HepG2 (cell line): Measurements from ENCODE around the gene SGCE.

Experiments used
- FOXM1 ChIP-seq: sonication (generic); formaldehyde crosslinking; IDR thresholded peaks from 2 replicates; pipeline ENCODE4 v1.5.0; 2020; ENCODE audit warnings: missing genetic modification reagents
- GTF2F1 ChIP-seq: fragments of 150-350 bp; IDR thresholded peaks from 2 replicates; pipeline ENCODE4 v1.6.1; 2014; ENCODE audit warnings: low read length
- HDAC2 ChIP-seq: sonication (generic); formaldehyde crosslinking; IDR thresholded peaks from 2 replicates; pipeline ENCODE4 v1.4.0; 2020; ENCODE audit warnings: missing genetic modification reagents
- NBN ChIP-seq: fragments of 450-650 bp; conservative IDR thresholded peaks from 2 replicates; pipeline ENCODE4 v1.6.1; 2017
- NFE2 ChIP-seq: sonication (generic); formaldehyde crosslinking; IDR thresholded peaks from 2 replicates; pipeline ENCODE4 v1.4.0; 2020; ENCODE audit warnings: missing genetic modification reagents
- SP5 ChIP-seq: IDR thresholded peaks from 2 replicates; pipeline ENCODE4 v1.6.1; 2016; ENCODE audit warnings: low read depth, borderline replicate concordance
- SUZ12 ChIP-seq: fragments of 150-350 bp; IDR thresholded peaks from 2 replicates; pipeline ENCODE4 v1.6.1; 2014; ENCODE audit warnings: low read depth, low read length
- YY1 ChIP-seq: IDR thresholded peaks from 2 replicates; pipeline ENCODE4 v1.6.1; 2011; ENCODE audit warnings: low read length, low read depth, moderate library complexity, mild to moderate bottlenecking; ENCODE audit not compliant: insufficient read depth, insufficient replicate concordance
- TF ChIP-seq, protein P1 (sequence below): sonication (generic); formaldehyde crosslinking; IDR thresholded peaks from 2 replicates; pipeline ENCODE4 v1.5.0; 2020; ENCODE audit warnings: mild to moderate bottlenecking, missing genetic modification reagents, moderate library complexity
- TF ChIP-seq, protein P2 (sequence below): sonication (generic); formaldehyde crosslinking; IDR thresholded peaks from 2 replicates; pipeline ENCODE4 v1.4.0; 2020; ENCODE audit warnings: missing genetic modification reagents, borderline replicate concordance

DNA sequence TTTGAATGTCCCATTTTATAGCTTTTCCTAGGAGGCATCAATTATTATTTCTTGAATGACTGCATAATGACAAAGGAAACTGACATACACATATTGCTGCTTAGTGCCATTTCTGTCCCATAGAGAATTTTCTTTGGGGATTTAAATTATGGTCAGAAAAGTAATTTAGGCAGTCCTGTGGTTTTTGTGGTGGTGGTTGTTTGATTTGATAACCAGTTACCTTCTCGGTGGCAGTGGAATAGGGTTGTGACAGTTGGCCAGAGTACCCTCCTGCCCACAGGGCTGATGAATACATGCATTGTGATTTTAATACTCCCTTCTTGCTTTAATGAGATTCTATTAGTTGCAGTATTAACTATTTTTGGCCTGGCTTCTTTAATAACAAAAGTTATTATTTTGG is 6.6 kb upstream of the SGCE start:
- TF ChIP-seq YY1 (no peak), GTF2F1 (no peak), HDAC2 (CRISPR knock-in tag) (no peak), SUZ12 (no peak), FOXM1 (CRISPR knock-in tag) (no peak), NFE2 (CRISPR knock-in tag) (no peak), SP5 (no peak), NBN (no peak)
- TF ChIP-seq, protein P1, sequence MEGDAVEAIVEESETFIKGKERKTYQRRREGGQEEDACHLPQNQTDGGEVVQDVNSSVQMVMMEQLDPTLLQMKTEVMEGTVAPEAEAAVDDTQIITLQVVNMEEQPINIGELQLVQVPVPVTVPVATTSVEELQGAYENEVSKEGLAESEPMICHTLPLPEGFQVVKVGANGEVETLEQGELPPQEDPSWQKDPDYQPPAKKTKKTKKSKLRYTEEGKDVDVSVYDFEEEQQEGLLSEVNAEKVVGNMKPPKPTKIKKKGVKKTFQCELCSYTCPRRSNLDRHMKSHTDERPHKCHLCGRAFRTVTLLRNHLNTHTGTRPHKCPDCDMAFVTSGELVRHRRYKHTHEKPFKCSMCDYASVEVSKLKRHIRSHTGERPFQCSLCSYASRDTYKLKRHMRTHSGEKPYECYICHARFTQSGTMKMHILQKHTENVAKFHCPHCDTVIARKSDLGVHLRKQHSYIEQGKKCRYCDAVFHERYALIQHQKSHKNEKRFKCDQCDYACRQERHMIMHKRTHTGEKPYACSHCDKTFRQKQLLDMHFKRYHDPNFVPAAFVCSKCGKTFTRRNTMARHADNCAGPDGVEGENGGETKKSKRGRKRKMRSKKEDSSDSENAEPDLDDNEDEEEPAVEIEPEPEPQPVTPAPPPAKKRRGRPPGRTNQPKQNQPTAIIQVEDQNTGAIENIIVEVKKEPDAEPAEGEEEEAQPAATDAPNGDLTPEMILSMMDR: no peak
- TF ChIP-seq, protein P2, sequence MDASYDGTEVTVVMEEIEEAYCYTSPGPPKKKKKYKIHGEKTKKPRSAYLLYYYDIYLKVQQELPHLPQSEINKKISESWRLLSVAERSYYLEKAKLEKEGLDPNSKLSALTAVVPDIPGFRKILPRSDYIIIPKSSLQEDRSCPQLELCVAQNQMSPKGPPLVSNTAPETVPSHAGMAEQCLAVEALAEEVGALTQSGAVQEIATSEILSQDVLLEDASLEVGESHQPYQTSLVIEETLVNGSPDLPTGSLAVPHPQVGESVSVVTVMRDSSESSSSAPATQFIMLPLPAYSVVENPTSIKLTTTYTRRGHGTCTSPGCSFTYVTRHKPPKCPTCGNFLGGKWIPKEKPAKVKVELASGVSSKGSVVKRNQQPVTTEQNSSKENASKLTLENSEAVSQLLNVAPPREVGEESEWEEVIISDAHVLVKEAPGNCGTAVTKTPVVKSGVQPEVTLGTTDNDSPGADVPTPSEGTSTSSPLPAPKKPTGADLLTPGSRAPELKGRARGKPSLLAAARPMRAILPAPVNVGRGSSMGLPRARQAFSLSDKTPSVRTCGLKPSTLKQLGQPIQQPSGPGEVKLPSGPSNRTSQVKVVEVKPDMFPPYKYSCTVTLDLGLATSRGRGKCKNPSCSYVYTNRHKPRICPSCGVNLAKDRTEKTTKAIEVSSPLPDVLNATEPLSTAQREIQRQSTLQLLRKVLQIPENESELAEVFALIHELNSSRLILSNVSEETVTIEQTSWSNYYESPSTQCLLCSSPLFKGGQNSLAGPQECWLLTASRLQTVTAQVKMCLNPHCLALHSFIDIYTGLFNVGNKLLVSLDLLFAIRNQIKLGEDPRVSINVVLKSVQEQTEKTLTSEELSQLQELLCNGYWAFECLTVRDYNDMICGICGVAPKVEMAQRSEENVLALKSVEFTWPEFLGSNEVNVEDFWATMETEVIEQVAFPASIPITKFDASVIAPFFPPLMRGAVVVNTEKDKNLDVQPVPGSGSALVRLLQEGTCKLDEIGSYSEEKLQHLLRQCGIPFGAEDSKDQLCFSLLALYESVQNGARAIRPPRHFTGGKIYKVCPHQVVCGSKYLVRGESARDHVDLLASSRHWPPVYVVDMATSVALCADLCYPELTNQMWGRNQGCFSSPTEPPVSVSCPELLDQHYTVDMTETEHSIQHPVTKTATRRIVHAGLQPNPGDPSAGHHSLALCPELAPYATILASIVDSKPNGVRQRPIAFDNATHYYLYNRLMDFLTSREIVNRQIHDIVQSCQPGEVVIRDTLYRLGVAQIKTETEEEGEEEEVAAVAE: no peak
